ENCODE measurements around the gene SAP130.

The SAP130 gene

GRCh38 chr2:127927384-127927783 is 100.5 kb downstream of the SAP130 start:
- Histone ChIP-seq H2AFZ (ENCODE audit: low read depth) (no peak overlapping the region), H3K27ac (no peak overlapping the region)

GRCh38 chr2:127917916-127918315 is 109.9 kb downstream of the SAP130 start:
- H3K4me3 ChIP-seq (IDR thresholded peaks at IDR 0.05; ENCODE audit: insufficient read depth, low read depth, low read length): no peak overlapping the region
- no peaks in the 10 kb centered on the region for H3K4me1 ChIP-seq (ENCODE audit: low read depth, poor library complexity, severe bottlenecking)
- no peak overlapping the region for H3K27ac ChIP-seq
- no peaks in the 10 kb centered on the region for H3K79me2 ChIP-seq (ENCODE audit: insufficient read depth, low read depth)
- no peaks in the 10 kb centered on the region for H3K36me3 ChIP-seq (ENCODE audit: insufficient read depth)
- no peak overlapping the region for H2AFZ ChIP-seq (ENCODE audit: low read depth)
- TF ChIP-seq, protein P1, sequence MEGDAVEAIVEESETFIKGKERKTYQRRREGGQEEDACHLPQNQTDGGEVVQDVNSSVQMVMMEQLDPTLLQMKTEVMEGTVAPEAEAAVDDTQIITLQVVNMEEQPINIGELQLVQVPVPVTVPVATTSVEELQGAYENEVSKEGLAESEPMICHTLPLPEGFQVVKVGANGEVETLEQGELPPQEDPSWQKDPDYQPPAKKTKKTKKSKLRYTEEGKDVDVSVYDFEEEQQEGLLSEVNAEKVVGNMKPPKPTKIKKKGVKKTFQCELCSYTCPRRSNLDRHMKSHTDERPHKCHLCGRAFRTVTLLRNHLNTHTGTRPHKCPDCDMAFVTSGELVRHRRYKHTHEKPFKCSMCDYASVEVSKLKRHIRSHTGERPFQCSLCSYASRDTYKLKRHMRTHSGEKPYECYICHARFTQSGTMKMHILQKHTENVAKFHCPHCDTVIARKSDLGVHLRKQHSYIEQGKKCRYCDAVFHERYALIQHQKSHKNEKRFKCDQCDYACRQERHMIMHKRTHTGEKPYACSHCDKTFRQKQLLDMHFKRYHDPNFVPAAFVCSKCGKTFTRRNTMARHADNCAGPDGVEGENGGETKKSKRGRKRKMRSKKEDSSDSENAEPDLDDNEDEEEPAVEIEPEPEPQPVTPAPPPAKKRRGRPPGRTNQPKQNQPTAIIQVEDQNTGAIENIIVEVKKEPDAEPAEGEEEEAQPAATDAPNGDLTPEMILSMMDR (conservative IDR thresholded peaks at IDR 0.05; ENCODE audit: low read depth, low read length): no peak
- no peak overlapping the region for H3K9ac ChIP-seq
- H4K20me1 ChIP-seq (ENCODE audit: insufficient read depth): no peaks in the 10 kb centered on the region
- no peak overlapping the region for H3K4me2 ChIP-seq
- no peaks in the 10 kb centered on the region for H3K27me3 ChIP-seq (ENCODE audit: insufficient read depth, low read depth)

More at GRCh38 chr2:127927384-127927783, 100.5 kb downstream of the SAP130 start:
- Histone ChIP-seq H3K9ac (no peak overlapping the region), H3K79me2 (ENCODE audit: insufficient read depth, low read depth) (no peaks in the 10 kb centered on the region), H3K4me3 (IDR thresholded peaks at IDR 0.05; ENCODE audit: insufficient read depth, low read depth, low read length) (no peak overlapping the region), H3K27me3 (ENCODE audit: insufficient read depth, low read depth) (no peaks in the 10 kb centered on the region), H4K20me1 (ENCODE audit: insufficient read depth) (no peaks in the 10 kb centered on the region), H3K36me3 (ENCODE audit: insufficient read depth) (no peaks in the 10 kb centered on the region), H3K4me2 (no peak overlapping the region), H3K4me1 (ENCODE audit: low read depth, poor library complexity, severe bottlenecking) (no peaks in the 10 kb centered on the region)
- TF ChIP-seq, protein P1 (conservative IDR thresholded peaks at IDR 0.05; ENCODE audit: low read depth, low read length): no peak

DNA sequence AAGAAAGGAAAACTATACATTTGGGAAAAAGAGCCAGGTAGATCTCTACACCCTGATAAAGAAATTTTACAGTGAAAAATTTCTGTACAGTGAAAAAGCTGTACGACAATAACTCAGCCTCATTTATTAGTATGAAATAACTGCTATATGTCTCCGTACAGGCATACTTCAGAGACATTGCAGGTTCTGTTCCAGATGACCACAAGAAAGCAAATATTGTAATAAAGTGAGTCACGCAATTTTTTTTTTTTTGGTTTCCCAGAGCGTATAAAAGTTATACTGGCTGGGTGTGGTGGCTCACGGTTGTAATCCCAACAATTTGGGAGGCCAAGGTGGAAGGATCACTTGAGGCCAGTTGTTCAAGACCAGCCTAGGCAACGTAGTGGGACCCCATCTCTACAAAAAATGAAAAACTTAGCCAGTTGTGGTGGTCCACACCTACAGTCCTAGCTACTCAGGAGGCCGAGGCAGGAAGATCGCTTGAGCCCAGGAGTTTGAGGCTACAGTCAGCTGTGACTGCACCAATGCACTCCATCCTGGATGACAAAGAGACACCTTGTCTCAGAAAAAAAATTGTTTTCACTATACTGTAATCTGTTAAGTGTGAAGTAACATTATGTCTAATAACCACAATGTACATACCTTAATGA is 113.9 kb downstream of the SAP130 start:
- TF ChIP-seq, protein P1 (conservative IDR thresholded peaks at IDR 0.05; ENCODE audit: low read depth, low read length): no peak
- Histone ChIP-seq H3K27ac (no peak overlapping the region), H3K4me3 (IDR thresholded peaks at IDR 0.05; ENCODE audit: insufficient read depth, low read depth, low read length) (no peak overlapping the region), H3K4me2 (no peak overlapping the region), H3K4me1 (ENCODE audit: low read depth, poor library complexity, severe bottlenecking) (no peaks in the 10 kb centered on the region), H3K9ac (no peak overlapping the region), H2AFZ (ENCODE audit: low read depth) (no peak overlapping the region), H3K79me2 (ENCODE audit: insufficient read depth, low read depth) (no peaks in the 10 kb centered on the region), H3K27me3 (ENCODE audit: insufficient read depth, low read depth) (no peaks in the 10 kb centered on the region), H3K36me3 (ENCODE audit: insufficient read depth) (no peaks in the 10 kb centered on the region), H4K20me1 (ENCODE audit: insufficient read depth) (no peaks in the 10 kb centered on the region)

GRCh38 chr2:127911737-127912136 is 116.1 kb downstream of the SAP130 start:
- Histone ChIP-seq H3K9ac (no peak overlapping the region), H3K4me1 (ENCODE audit: low read depth, poor library complexity, severe bottlenecking) (no peaks in the 10 kb centered on the region), H3K79me2 (ENCODE audit: insufficient read depth, low read depth) (no peaks in the 10 kb centered on the region), H3K27me3 (ENCODE audit: insufficient read depth, low read depth) (no peaks in the 10 kb centered on the region), H2AFZ (ENCODE audit: low read depth) (no peak overlapping the region), H3K4me3 (IDR thresholded peaks at IDR 0.05; ENCODE audit: insufficient read depth, low read depth, low read length) (no peak overlapping the region), H3K27ac (no peak overlapping the region), H4K20me1 (ENCODE audit: insufficient read depth) (no peaks in the 10 kb centered on the region), H3K4me2 (no peak overlapping the region), H3K36me3 (ENCODE audit: insufficient read depth) (no peaks in the 10 kb centered on the region)
- TF ChIP-seq, protein P1 (conservative IDR thresholded peaks at IDR 0.05; ENCODE audit: low read depth, low read length): no peak

Measured in KMS-11 (cell line).